GM18505 (cell line): ENCODE measurements around the gene ATP1A3.
A peak's percentile ranks its signal among the peaks of the same experiment; 100 is the strongest.
"Not testable (repeated sequence)": the region's sequence is repeated elsewhere in the genome, so short reads cannot be mapped to it uniquely, and the experiment has no call there.

Experiments
- ATAC-seq: cut with Tn5 transposase; IDR thresholded peaks from one replicate; pipeline ENCODE4 v1.9.1; 2021; ENCODE audit not compliant: unreplicated experiment
- POLR2A ChIP-seq: IDR thresholded peaks from 4 replicates; pipeline ENCODE4 v1.6.1; 2011; ENCODE audit warnings: borderline replicate concordance; ENCODE audit not compliant: insufficient read depth, insufficient read length; ENCODE audit errors: extremely low read depth

ATP1A3 gene

DNA sequence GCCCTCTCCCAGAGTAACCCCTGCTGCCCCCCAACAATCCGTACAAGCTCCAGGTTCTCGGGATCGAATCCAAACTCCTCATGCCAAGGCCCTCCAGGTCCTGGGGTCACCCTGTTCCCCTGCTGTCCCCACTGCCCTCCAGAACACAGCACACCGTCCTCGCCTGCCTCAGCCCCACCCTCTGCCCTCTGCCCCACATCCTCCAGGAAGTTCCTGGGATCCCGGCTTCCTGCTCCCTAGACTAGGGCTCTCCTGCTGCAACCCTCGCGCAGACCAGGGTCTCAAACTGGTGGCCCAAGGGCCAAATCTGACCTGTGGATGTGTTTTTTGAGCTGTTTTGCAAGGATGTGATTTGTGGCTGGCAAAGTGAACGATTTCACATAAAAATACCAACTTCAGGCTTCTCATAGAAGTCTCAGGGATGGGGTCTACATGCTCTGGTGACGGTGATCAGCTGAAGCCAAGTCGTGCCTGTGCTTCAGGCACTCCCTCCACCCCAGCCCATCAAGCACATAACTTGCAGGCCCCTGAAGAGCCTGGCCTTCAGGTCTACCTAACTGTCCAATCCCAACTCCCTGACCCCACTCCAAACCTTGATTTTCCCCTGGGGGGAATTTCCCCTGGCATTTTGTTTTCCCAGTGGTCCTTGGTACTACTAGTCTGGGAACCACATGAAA is 36.7 kb downstream of the ATP1A3 start:
- TF ChIP-seq POLR2A = no peak
- no peak for ATAC-seq

DNA sequence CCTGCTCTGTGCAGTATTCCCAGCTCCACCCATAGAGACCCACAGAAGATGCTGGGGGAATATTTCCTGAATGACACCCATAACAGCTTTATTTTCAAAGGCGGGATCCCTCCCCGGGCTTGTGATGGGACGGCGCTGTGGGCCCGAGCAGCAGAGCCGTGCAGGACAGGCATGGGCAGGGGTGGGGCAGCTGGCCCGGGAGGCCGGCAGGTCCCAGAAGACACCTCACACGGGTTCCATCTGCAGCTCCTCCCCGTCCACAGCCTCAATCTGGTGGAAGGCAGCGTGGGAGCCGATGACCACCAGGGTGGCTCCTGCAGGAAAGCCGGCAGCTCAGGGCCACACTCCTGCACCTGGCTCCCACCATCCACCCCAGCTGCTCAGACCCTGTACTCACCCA is 37.4 kb downstream of the ATP1A3 start:
- no peak for TF ChIP-seq POLR2A
- no peak for ATAC-seq

DNA sequence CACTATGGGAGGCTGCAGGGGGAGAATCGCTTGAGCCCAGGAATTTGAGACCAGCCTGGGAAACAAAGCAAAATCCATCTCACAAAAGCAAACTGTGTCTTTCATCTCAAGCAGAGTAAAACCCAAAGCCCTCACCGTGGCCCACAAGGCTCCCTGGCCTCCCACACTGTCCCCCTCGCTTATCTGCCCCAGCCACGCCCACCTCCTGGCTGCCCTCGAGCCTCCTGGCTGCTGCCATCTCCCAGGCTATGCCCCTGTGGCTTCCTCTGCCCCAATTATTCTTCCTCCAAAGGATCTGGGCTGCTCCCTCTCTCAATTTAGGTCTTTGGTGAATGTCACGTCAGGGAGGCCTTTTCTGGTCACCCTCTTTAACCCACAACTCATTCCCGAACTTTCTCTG is 38.5 kb downstream of the ATP1A3 start:
- ATAC-seq = no peak
- no peak for TF ChIP-seq POLR2A

DNA sequence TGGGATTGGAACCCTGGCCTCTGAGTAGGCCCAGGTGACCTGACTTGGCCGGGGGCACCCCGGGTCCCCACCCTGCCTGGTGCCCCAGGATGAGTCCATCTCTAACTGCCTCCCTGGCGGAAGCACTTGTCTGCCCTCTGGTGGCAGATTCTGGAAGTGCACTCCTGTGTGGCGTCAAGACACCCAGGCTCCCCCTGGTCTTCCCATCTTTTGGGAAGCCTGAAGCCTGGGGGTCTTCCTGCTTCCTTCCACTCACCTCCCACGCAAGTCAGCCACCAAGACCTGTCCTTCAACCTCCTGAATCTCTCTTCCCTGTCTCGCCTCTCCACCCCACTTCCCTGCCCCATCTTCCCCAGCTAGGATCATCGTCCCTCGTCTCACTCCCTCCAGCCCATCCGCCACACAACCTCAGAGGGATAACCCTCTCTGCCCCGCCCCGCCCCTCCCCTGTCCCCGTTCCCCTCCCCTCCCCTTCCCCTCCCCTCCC is 42.3 kb downstream of the ATP1A3 start:
- ATAC-seq = no peak

DNA sequence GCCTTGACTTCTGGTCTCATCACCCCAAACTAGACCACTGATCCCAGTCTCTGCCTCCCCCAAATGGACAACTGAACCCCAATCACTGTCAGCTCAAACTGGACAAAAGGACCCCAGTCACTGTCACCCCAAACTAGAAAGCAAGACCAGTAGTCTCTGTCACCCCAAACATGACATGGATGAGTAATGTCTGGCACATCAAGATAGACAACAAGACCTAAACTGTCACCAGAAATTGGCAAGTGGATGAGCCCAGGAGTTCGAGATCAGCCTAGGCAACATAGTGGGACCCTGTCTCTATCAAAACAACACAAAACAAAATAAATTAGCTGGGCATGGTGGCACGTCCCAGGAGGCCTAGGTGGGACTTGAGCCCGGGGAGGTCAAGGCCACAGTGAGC is 46.9 kb downstream of the ATP1A3 start:
- TF ChIP-seq POLR2A = no peak
- ATAC-seq = no peak

More for the DNA sequence above, 42.3 kb downstream of the ATP1A3 start:
- no peak for TF ChIP-seq POLR2A

DNA sequence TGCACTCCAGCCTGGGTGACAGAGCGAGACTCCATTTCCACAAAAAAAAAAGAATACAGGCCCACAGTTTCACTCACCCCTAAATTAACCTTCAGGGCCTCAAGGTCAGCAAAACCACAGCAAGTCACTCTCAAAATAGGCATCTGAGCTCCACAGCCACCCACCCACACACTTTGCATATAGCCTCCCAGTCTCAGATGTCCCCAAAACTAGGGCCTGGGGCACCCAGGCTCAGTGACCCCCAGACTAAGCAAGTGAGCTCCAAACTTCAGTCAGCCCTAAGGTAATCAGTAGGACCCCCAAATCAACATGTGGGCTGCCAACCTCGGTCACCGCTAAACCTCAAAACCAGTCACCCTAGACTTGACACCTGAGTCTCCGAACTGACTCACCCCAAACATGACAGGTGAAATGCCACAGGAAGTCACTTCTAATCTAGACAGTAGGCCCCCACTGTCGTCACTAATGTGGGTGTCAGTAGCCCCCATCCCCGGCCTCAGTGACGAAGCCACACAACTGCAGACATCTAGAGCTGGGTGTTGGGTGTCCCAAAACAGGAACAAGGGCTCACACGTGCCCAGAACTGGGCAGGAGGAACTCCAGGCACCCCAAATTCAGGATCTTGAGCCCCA is 48.8 kb downstream of the ATP1A3 start:
- ATAC-seq = peak; percentile 70
- peak; percentile 30 for TF ChIP-seq POLR2A

DNA sequence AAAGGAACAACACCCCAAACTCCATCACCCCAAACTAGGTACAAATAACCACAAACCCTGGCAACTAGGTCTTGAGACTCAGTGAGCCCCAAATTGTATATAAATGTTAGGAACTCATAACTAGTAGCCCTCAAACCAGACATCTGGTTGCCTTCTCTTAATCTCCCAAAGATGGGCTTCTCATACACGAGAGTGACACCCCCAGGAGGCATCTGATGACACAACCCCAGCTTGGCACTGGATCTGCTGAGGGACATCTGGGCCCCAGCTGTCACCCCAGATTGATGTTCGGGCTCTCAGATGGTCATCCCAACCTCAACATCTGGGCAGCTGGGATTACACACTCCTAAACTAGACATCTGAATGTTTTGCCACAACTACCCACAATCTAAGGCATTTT is 49.7 kb downstream of the ATP1A3 start:
- no peak for TF ChIP-seq POLR2A

DNA sequence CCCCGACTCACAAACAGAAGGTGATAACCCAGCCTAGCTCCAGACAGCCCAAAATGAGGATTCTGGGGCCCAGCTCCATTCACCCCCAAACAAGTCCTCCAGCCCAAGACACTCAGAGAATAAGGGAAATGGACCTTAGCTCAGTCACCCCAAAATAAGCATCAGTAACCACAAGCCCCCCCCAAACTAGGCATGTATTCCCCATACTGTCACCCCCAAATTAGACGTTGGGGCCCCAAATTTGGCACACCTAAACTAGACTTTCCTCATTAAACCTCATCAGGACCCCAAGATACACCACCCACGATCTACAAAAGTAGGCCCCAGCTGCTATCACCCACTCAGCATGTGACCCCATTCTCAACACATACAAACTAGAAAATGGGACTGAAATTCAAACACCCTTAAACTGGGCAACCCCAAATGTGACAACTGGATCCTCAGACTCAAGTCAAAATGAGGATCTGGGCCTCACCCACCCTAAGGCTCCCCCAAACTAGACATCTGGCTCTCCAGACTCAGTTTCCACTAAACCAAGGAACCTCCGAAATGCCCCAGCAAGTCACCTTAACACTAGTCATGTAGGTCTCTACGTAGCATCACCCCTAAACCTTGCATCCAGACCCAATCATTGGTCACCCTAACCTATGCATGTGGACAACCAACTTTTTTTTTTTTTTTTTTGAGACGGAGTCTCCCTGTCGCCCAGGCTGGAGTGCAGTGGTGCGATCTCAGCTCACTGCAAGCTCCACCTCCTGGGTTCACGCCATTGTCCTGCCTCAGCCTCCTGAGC is 52.4 kb downstream of the ATP1A3 start:
- ATAC-seq = no peak
- no peak for TF ChIP-seq POLR2A

More for the DNA sequence above, 49.7 kb downstream of the ATP1A3 start:
- ATAC-seq = no peak

DNA sequence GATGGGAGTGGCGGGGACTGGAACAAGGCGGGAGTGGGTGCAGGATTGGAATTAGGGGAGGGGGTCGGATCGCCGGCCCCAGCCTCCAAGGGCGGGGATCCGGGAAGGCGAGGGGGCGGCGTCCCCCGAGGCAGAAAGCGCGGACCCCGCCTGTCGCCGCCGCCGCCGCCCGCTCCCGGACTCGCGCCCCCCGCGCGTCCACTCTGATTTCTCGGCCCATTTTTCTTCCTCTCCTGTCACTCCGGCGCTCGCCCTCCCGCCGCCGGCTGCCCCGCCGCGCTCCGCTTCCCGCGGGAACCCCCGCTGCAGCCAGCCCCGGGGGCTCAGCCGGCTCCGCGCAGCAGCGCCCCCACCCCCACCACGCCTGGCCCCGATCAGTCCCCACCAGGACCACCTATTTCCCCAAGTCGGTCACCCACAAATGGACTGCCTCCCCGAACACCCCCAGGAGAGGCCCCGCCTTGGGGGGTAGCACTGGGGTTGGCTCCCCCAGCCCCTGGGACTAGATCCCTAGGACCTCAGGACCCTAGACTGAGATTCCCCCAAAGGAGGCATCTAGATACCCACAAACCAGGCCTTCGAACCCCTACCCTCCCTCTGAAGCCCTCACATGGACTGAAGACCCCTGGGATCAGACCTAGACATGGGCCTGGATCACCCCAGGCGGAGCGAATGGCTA is 53.2 kb downstream of the ATP1A3 start:
- ATAC-seq = no peak
- peak; percentile 47 for TF ChIP-seq POLR2A

DNA sequence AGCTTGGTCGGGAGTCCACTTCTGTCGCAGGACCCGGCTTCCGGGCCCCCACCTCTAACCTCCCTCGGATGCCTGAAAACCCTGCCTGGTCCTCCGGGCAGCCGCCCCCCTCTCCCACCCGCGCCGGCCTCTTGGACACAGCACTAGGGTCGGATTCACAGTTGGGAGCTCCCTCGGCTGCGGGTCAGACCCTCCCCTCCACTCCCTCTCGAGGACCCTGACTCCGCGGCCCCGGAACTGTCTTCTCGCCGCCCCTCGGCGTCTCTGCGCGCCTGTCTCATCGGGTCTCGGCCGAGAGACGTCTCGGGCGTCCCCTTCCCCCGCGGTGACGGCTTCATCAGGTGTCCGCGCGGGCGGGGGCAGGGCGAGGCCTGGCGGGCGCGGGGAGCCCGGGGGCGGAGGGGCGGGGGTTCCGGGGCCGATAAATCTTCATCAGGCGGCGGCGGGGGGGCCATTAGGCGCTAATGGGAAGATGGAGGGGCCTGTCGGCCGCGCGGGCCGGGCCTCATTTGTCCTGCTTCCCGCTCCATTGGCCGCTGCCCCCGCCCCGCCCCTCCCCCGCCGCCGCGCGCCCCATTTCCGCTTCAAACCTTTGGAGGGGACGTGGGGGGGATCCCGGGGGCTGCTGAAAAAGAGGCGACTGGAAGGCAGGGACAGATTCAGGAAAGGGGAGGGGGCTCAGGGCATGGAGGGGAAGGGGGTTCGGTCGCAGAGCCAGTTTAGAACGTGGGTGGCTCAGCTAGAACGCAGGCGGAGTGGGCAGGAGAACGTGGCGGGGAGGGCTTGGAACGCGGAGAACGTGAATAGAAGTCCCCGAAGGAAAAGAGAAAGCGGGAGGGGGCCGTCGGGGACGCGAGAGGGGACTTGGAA is 53.9 kb downstream of the ATP1A3 start:
- ATAC-seq = no peak
- no peak for TF ChIP-seq POLR2A

DNA sequence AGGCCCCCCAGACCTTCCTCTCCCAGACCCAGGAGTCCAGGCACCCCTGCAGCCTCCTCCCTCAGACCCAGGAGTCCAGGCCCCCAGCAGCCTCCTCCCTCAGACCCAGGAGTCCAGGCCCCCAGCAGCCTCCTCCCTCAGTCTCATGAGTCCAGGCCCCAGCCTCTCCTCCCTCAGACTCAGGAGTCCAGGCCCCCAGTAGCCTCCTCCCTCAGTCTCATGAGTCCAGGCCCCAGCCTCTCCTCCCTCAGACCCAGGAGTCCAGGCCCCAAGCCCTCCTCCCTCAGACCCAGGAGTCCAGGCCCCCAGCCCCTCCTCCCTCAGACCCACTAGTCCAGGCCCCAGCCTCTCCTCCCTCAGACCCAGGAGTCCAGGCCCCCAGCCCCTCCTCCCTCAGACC is 54.8 kb downstream of the ATP1A3 start:
- not testable (repeated sequence) for ATAC-seq
